ENCODE results near the gene PMEPA1. TPM values are rescaled to one million over a fixed set of nuclear protein-coding genes. Genes with fewer than 3 reads are reported as not detected.

The PMEPA1 gene
- total and polyA plus RNA-seq, 4 donors, result 0.61 to 1.5 (median 1.1) TPM

DNA sequence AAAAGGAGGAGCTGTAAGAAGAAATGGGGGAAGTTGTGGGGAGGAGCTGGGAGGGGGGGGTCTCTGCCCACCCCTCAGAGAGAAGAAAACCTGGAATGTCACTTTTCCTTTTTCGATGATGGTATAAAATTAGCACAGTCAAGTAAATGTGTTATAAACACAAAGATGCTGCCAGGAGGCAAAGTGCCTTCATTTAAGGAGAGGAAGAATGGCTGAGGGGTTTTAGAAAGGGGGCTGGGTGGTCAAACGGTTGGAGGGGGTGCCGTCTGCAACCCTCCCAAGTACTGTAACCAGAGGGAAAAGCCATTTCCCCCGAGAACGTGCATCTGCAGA lies 25.0 kb downstream of the PMEPA1 start:
- WGBS, result 46% methylated on average over 5 of the region's 5 CpGs
- Histone ChIP-seq H3K4me3 (ENCODE audit: low read depth in 1 of 3, low read length in 3 of 3) (no peak overlapping the region), H3K27me3 (ENCODE audit: control insufficient read depth in 4 of 4, insufficient read depth in 4 of 4, low read length in 3 of 4) (peaks cover 0 to 2% (median 0%) of the 10 kb centered on the region in 4 donors), H3K4me1 (ENCODE audit: control insufficient read depth in 4 of 4, insufficient read depth in 4 of 4, low read length in 3 of 4) (peaks cover 0 to 3% (median 0%) of the 10 kb centered on the region in 4 donors), H3K9me3 (ENCODE audit: control insufficient read depth in 4 of 4, low read length in 3 of 4) (no peaks in the 10 kb centered on the region), H3K36me3 (ENCODE audit: control insufficient read depth in 4 of 4, insufficient read depth in 3 of 4, low read depth in 1 of 4, low read length in 3 of 4) (no peaks in the 10 kb centered on the region), H3K9ac (ENCODE audit: low read depth in 1 of 2, low read length in 2 of 2) (no peak overlapping the region), H3K27ac (ENCODE audit: low read depth in 1 of 2, low read length in 2 of 2) (no peak overlapping the region)
- DNase-seq (ENCODE audit: low spot score), result no peak
- TF ChIP-seq RAD21 (IDR thresholded peaks at IDR 0.05) (no peak), FOXA2 (IDR thresholded peaks at IDR 0.05) (no peak), FOXA1 (IDR thresholded peaks at IDR 0.05) (no peak), HNF4G (IDR thresholded peaks at IDR 0.05) (no peak)
- TF ChIP-seq, protein P1, sequence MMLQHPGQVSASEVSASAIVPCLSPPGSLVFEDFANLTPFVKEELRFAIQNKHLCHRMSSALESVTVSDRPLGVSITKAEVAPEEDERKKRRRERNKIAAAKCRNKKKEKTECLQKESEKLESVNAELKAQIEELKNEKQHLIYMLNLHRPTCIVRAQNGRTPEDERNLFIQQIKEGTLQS (IDR thresholded peaks at IDR 0.05), result no peak

GRCh38 chr20:57683881-57684807 lies 25.7 kb downstream of the PMEPA1 start:
- H3K4me3 ChIP-seq (ENCODE audit: low read depth in 1 of 3, low read length in 3 of 3), result no peak overlapping the region
- H3K36me3 ChIP-seq (ENCODE audit: control insufficient read depth in 4 of 4, insufficient read depth in 3 of 4, low read depth in 1 of 4, low read length in 3 of 4), result no peaks in the 10 kb centered on the region
- no peak overlapping the region for H3K27ac ChIP-seq (ENCODE audit: low read depth in 1 of 2, low read length in 2 of 2)
- WGBS, result 60% methylated on average over 26 of the region's 26 CpGs
- DNase-seq (ENCODE audit: low spot score), result no peak
- no peak for TF ChIP-seq SP1 (IDR thresholded peaks at IDR 0.05)
- TF ChIP-seq YY1 (IDR thresholded peaks at IDR 0.05), result no peak
- TF ChIP-seq, protein P2, sequence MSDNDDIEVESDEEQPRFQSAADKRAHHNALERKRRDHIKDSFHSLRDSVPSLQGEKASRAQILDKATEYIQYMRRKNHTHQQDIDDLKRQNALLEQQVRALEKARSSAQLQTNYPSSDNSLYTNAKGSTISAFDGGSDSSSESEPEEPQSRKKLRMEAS (IDR thresholded peaks at IDR 0.05), result no peak
- TF ChIP-seq, protein P1 (IDR thresholded peaks at IDR 0.05), result no peak
- TF ChIP-seq NR2F2 (IDR thresholded peaks at IDR 0.05), result no peak
- no peak for TF ChIP-seq TAF1 (conservative IDR thresholded peaks at IDR 0.05)
- no peak for TF ChIP-seq RAD21 (IDR thresholded peaks at IDR 0.05)
- no peak overlapping the region for H3K9ac ChIP-seq (ENCODE audit: low read depth in 1 of 2, low read length in 2 of 2)
- H3K27me3 ChIP-seq (ENCODE audit: control insufficient read depth in 4 of 4, insufficient read depth in 4 of 4, low read length in 3 of 4), result peaks cover 0 to 3% (median 0%) of the 10 kb centered on the region in 4 donors
- peaks cover 0 to 3% (median 0%) of the 10 kb centered on the region in 4 donors for H3K4me1 ChIP-seq (ENCODE audit: control insufficient read depth in 4 of 4, insufficient read depth in 4 of 4, low read length in 3 of 4)
- H3K9me3 ChIP-seq (ENCODE audit: control insufficient read depth in 4 of 4, low read length in 3 of 4), result no peaks in the 10 kb centered on the region

- peaks cover 0 to 3% (median 0%) of the 10 kb centered on the region in 4 donors for H3K4me1 ChIP-seq (ENCODE audit: control insufficient read depth in 4 of 4, insufficient read depth in 4 of 4, low read length in 3 of 4)
- 70% methylated on average over 7 of the region's 7 CpGs for WGBS
- H3K27ac ChIP-seq (ENCODE audit: low read depth in 1 of 2, low read length in 2 of 2), result no peak overlapping the region
- H3K9me3 ChIP-seq (ENCODE audit: control insufficient read depth in 4 of 4, low read length in 3 of 4), result no peaks in the 10 kb centered on the region
- H3K4me3 ChIP-seq (ENCODE audit: low read depth in 1 of 3, low read length in 3 of 3), result no peak overlapping the region
- H3K27me3 ChIP-seq (ENCODE audit: control insufficient read depth in 4 of 4, insufficient read depth in 4 of 4, low read length in 3 of 4), result peaks cover 0 to 3% (median 0%) of the 10 kb centered on the region in 4 donors
- H3K36me3 ChIP-seq (ENCODE audit: control insufficient read depth in 4 of 4, insufficient read depth in 3 of 4, low read depth in 1 of 4, low read length in 3 of 4), result no peaks in the 10 kb centered on the region
- DNase-seq (ENCODE audit: low spot score), result no peak
- H3K9ac ChIP-seq (ENCODE audit: low read depth in 1 of 2, low read length in 2 of 2), result no peak overlapping the region
- TF ChIP-seq, protein P3, sequence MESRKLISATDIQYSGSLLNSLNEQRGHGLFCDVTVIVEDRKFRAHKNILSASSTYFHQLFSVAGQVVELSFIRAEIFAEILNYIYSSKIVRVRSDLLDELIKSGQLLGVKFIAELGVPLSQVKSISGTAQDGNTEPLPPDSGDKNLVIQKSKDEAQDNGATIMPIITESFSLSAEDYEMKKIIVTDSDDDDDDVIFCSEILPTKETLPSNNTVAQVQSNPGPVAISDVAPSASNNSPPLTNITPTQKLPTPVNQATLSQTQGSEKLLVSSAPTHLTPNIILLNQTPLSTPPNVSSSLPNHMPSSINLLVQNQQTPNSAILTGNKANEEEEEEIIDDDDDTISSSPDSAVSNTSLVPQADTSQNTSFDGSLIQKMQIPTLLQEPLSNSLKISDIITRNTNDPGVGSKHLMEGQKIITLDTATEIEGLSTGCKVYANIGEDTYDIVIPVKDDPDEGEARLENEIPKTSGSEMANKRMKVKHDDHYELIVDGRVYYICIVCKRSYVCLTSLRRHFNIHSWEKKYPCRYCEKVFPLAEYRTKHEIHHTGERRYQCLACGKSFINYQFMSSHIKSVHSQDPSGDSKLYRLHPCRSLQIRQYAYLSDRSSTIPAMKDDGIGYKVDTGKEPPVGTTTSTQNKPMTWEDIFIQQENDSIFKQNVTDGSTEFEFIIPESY (IDR thresholded peaks at IDR 0.05), result no peak
- no peak for TF ChIP-seq FOXA1 (IDR thresholded peaks at IDR 0.05)
- TF ChIP-seq HNF4A (conservative IDR thresholded peaks at IDR 0.05), result no peak
- no peak for TF ChIP-seq RXRA (IDR thresholded peaks at IDR 0.05)
- TF ChIP-seq, protein P2 (IDR thresholded peaks at IDR 0.05), result no peak
- TF ChIP-seq JUND (IDR thresholded peaks at IDR 0.05), result no peak
- TF ChIP-seq TAF1 (conservative IDR thresholded peaks at IDR 0.05), result no peak
- no peak for TF ChIP-seq NR2F2 (IDR thresholded peaks at IDR 0.05)
- TF ChIP-seq REST (IDR thresholded peaks at IDR 0.05), result no peak
- TF ChIP-seq, protein P4, sequence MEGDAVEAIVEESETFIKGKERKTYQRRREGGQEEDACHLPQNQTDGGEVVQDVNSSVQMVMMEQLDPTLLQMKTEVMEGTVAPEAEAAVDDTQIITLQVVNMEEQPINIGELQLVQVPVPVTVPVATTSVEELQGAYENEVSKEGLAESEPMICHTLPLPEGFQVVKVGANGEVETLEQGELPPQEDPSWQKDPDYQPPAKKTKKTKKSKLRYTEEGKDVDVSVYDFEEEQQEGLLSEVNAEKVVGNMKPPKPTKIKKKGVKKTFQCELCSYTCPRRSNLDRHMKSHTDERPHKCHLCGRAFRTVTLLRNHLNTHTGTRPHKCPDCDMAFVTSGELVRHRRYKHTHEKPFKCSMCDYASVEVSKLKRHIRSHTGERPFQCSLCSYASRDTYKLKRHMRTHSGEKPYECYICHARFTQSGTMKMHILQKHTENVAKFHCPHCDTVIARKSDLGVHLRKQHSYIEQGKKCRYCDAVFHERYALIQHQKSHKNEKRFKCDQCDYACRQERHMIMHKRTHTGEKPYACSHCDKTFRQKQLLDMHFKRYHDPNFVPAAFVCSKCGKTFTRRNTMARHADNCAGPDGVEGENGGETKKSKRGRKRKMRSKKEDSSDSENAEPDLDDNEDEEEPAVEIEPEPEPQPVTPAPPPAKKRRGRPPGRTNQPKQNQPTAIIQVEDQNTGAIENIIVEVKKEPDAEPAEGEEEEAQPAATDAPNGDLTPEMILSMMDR (IDR thresholded peaks at IDR 0.05; ENCODE audit: low read depth, low read length, missing input control), result no peak
- TF ChIP-seq GABPA (IDR thresholded peaks at IDR 0.05 in 1 of 2, conservative IDR thresholded peaks at IDR 0.05 in 1 of 2), result no peak
- TF ChIP-seq RAD21 (IDR thresholded peaks at IDR 0.05), result no peak
- TF ChIP-seq, protein P1 (IDR thresholded peaks at IDR 0.05), result no peak
- TF ChIP-seq FOXA2 (IDR thresholded peaks at IDR 0.05), result no peak
These were observed 26.5 kb downstream of the PMEPA1 start for GRCh38 chr20:57683287-57683686.
